Esophagus (tissue), 2 donors: Measurements from ENCODE around the gene PPP1R13L. TPM values are rescaled to one million over a fixed set of nuclear protein-coding genes. Genes with fewer than 3 reads are reported as not detected.
A peak's percentile ranks its signal among the peaks of the same experiment; 100 is the strongest.

Experiments used
- H3K27ac ChIP-seq, 2 donors: one replicate each; pipeline ENCODE4 v1.5.1; 2013; ENCODE audit warnings: low read depth in 2 of 2, mild to moderate bottlenecking in 2 of 2, inconsistent platforms in 1 of 2, low read length in 1 of 2, moderate library complexity in 1 of 2
- H3K27me3 ChIP-seq, 2 donors: one replicate each; pipeline ENCODE4 v1.6.1; 2013; ENCODE audit warnings: low read length in 2 of 2, control low read depth in 1 of 2, mild to moderate bottlenecking in 1 of 2; ENCODE audit not compliant: insufficient read depth in 2 of 2, control insufficient read depth in 1 of 2
- H3K36me3 ChIP-seq, 2 donors: one replicate each; pipeline ENCODE4 v1.6.1; 2013; ENCODE audit warnings: low read length in 1 of 2; ENCODE audit not compliant: control insufficient read depth in 2 of 2, insufficient read depth in 2 of 2
- H3K4me1 ChIP-seq, 2 donors: one replicate each; pipeline ENCODE4 v1.6.1; 2013; ENCODE audit warnings: low read length in 1 of 2; ENCODE audit not compliant: control insufficient read depth in 2 of 2, insufficient read depth in 2 of 2
- H3K4me3 ChIP-seq, 2 donors: one replicate each; pipeline ENCODE4 v1.5.1; 2013; ENCODE audit warnings: low read length in 2 of 2, mild to moderate bottlenecking in 2 of 2, low read depth in 1 of 2, moderate library complexity in 1 of 2
- H3K9me3 ChIP-seq, 2 donors: one replicate each; pipeline ENCODE4 v1.6.1; 2013; ENCODE audit warnings: mild to moderate bottlenecking in 2 of 2, low read depth in 1 of 2, low read length in 1 of 2, moderate library complexity in 1 of 2; ENCODE audit not compliant: control insufficient read depth in 2 of 2, insufficient read depth in 1 of 2
- whole genome bisulfite sequencing, 2 donors: extraction: QIAGEN DNeasy Blood & Tissue Kit; methylation state at CpG; one replicate each; pipeline ENCODE4 v1.1.7; 2013; 5-methylcytosine and 5-hydroxymethylcytosine counted together
- polyA plus RNA-seq, 2 donors: library from polyadenylated mRNA; stranded (reverse); fragments of 200-250 nt; gene quantifications; one replicate each; pipeline ENCODE4 v1.2.3, GENCODE V29; 2013
- donor health status: healthy with polysubstance abuse.
- donor health status: Bipolar disorder and iron deficiency.

The PPP1R13L gene
- polyA plus RNA-seq, 2 donors: 163 to 233 TPM

DNA sequence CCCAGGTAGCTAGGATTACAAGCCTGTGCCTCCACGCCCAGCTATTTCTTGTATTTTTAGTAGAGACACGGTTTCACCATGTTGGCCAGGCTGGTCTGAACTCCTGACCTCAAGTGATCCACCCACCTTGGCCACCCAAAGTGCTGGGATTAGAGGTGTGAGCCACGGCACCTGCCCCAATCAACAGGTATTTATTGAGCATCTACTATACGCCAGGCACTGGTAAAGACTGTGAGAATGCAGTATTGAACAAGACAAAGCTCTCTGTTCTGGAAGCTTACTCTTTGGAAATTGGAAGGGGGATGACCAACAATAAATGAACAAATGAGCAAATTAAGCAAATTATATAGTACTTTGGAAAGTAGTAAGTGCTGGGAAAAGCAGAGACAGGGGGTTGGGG is 40.3 kb upstream of the PPP1R13L start:
- no peaks in the 10 kb centered on the region for H3K9me3 ChIP-seq
- no peaks in the 10 kb centered on the region for H3K27me3 ChIP-seq
- no peak overlapping the region for H3K4me3 ChIP-seq
- no peaks in the 10 kb centered on the region for H3K36me3 ChIP-seq
- 62 to 76% methylated on average over 4 of the region's 4 CpGs for WGBS, 2 donors
- peaks cover 0 to 14% of the 10 kb centered on the region in 2 donors for H3K4me1 ChIP-seq
- H3K27ac ChIP-seq: peak overlapping the region; percentile 90 to 97

DNA sequence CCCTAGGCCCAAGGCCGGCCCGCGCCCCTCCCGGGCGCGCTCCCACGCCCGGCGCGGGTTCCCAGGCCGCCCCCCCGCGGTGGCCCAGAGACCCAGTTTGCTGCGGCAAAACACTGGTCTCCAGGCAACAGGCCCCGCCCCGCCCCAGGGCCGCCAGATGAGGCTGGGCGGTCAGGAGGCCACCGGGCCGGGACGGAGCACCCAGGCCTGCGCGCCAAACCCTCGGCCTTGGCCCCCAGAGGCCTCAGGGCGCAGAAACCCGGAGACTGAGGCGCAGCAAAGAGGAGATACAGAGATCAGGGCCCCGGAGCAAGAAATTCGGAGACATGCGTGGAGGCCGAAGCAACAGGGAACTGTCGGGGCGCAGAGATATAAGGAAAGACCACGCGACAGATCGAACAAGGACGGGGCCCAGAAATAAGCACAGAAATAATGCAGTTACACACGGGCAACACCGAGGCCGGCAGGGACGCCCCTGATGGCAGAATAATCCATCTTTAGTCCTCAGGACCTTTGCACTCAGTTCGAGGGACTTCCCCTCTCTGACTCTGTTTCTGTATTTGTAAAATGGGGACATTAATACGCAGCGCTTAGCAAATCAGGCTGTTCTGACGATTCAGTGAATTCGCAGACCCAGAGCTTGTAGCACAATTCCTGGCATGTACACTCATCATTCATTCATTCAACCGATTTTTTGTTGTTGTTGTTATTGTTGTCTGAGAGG is 39.6 kb upstream of the PPP1R13L start:
- H3K27me3 ChIP-seq: no peaks in the 10 kb centered on the region
- peaks cover 0 to 14% of the 10 kb centered on the region in 2 donors for H3K4me1 ChIP-seq
- no peaks in the 10 kb centered on the region for H3K36me3 ChIP-seq
- H3K27ac ChIP-seq: peak overlapping the region; percentile 90 to 97
- H3K4me3 ChIP-seq: peak overlapping the region; percentile 31 to 44
- no peaks in the 10 kb centered on the region for H3K9me3 ChIP-seq
- WGBS, 2 donors: 7 to 10% methylated on average over 47 of the region's 47 CpGs

DNA sequence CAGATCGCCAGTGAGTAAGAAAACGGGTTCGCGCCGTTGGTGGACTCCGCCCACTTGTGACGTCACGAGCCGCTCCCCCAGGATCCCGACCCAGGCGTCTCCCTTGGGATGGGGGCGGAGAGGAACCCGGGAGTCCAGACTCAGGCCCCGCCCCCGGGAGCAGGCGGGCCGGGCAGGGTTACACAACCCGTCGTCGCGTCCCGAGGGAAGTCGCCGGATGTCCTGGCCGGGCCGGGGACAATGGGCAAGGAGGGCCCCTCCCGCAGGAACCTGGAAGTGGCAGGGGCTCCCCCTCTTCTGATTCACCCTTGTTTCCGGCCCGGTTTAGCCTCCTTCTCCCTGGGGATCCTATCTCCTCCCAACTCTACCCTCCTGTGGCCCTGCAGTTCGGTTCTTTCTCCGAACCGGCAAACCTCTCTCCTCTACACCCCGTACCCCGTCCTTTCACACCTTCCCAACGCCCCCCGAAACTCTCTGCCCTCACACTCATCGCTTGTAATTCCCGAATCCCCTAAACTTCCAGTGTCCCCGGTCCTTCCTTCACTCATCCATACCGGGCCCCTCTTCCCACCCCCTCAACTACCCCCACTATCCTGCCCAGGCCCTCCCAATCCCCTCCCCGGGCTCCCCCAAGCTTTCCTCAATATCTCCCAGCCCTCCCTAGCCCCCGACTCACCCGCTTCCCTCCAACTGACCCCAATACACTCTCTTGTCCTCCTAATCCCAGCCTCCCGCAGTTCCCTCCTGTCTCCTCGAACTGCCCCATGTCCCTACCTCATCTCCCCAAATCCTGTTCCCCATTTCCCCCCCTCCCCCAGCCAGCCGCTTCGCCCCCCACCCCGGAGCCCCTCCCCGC is 38.8 kb upstream of the PPP1R13L start:
- H3K36me3 ChIP-seq: no peaks in the 10 kb centered on the region
- H3K4me1 ChIP-seq: peaks cover 0 to 14% of the 10 kb centered on the region in 2 donors
- peak overlapping the region; percentile 43 to 44 for H3K4me3 ChIP-seq
- H3K27ac ChIP-seq: peak overlapping the region; percentile 90 to 97
- no peaks in the 10 kb centered on the region for H3K27me3 ChIP-seq
- H3K9me3 ChIP-seq: no peaks in the 10 kb centered on the region
- WGBS, 2 donors: 1% methylated on average over 47 to 49 of the region's 49 CpGs

DNA sequence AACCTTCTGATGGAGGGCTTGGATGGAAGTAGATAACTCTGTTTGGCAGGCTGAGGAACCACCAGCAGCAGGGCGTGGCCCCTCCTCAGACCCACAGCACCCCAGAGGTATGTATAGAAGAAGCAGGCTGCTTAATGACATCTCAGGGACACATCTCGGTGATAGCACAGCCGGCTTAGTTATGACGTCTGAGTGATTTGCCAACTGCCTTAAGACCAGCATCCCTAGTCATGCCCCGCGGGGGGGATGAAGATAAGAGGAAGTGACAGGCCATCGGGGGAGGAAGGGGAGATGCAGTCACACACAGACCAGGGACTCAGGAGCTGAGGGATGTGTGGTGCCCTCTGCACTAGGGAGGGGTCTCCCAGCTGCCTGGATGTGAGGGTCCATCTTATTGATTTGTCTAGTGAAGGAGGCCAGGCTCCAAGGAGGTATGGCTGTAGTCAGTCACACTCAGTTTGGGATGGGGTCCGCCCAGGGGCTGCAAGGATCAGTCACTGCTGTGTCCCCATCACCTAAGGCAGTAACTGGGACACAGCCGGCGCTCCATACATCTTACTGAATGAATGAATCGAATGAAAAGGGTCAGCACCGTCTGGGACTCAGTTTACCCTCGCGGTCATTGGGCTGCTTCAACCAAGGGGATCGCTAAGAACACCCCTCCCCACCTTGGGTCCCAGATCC is 38.1 kb upstream of the PPP1R13L start:
- H3K27ac ChIP-seq: peak overlapping the region; percentile 90 to 97
- 11 to 14% methylated on average over 15 of the region's 15 CpGs for WGBS, 2 donors
- peaks cover 0 to 14% of the 10 kb centered on the region in 2 donors for H3K4me1 ChIP-seq
- no peaks in the 10 kb centered on the region for H3K36me3 ChIP-seq
- H3K9me3 ChIP-seq: no peaks in the 10 kb centered on the region
- H3K27me3 ChIP-seq: no peaks in the 10 kb centered on the region
- peak overlapping the region; percentile 43 to 44 for H3K4me3 ChIP-seq

DNA sequence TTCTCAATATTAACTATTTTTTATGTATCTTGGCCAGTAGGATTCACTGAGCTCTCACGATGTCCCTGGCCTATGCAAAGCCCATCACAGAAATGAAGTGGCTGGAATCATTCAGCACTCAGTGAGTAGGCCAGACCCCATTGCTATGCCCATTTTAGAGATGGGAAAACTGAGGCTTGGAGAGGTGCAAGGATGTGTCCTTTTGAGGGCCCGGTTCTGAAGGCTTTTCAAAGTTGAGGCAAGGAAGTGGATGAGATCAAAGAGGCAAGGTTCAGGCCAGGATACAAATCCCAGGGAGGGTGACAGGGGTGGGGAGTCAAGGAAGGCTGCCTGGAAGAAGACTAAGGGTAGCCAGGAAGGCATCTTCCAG is 37.5 kb upstream of the PPP1R13L start:
- Histone ChIP-seq H3K36me3 (no peaks in the 10 kb centered on the region), H3K4me1 (peaks cover 0 to 14% of the 10 kb centered on the region in 2 donors), H3K27me3 (no peaks in the 10 kb centered on the region), H3K9me3 (no peaks in the 10 kb centered on the region), H3K27ac (peak overlapping the region; percentile 90 to 97), H3K4me3 (no peak overlapping the region)
- 79 to 83% methylated on average over 2 of the region's 2 CpGs for WGBS, 2 donors

DNA sequence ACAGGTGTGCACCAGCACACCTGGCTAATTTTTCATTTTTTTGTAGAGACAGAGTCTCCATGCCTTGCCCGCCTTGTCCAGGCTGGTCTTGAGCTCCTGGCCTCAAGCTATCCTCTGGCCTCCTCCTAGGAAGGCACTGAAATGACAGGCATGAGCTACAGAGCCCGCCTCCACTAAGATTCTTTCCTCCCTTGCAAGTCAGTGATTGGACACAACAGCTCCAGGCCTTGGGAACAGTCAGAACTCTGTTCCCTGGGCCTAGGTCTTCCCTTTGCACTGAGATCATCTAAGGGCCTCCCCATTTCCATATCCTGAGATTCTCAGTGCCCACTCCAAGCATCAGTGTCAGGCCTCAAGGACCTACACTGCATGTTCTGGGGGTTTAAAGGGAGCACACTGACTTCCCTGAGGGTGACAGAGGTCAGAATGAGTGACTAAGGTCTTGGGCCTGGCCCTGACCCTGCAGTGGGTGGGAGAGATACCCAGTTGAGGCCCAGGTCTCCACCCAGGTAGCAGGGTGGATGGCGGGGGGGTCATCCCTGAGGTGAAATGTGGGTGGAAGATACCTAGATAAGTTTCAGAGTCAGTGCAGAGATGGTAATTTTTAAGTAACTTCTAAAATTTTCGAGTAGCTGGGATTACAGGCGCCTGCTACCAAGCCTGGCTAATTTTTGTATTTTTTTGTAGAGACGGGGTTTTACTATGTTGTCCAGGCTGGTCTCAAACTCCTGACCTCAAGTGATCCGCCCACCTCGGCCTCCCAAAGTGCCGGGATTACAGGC is 36.2 kb upstream of the PPP1R13L start:
- Histone ChIP-seq H3K27ac (peak overlapping the region; percentile 27 to 37), H3K27me3 (no peaks in the 10 kb centered on the region), H3K9me3 (no peaks in the 10 kb centered on the region), H3K4me1 (peaks cover 0 to 14% of the 10 kb centered on the region in 2 donors), H3K36me3 (no peaks in the 10 kb centered on the region), H3K4me3 (no peak overlapping the region)
- 87 to 88% methylated on average over 9 of the region's 9 CpGs for WGBS, 2 donors

DNA sequence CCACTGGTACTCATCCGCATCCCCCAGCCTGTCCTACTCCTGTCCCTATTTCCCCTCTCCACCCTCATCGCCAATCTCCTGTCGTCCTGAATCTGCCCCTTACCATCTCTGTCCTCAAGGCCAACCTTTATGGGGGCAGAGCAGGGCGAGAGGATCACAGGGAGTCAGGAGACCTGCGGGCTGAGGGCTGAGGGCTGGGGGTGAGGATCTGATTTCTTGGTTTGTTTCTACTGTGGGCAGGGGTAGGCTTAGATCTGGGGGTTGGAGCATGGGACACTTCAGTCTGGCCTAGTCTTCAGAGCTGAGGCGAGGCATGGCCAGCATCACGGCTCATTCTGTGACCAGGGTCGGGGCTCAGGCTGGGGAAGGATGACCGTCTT is 35.4 kb upstream of the PPP1R13L start:
- H3K9me3 ChIP-seq: no peaks in the 10 kb centered on the region
- H3K4me1 ChIP-seq: peaks cover 0 to 14% of the 10 kb centered on the region in 2 donors
- H3K36me3 ChIP-seq: no peaks in the 10 kb centered on the region
- 57 to 63% methylated on average over 9 of the region's 9 CpGs for WGBS, 2 donors
- H3K4me3 ChIP-seq: peak overlapping the region in 1 of 2 donors; percentile 57
- H3K27me3 ChIP-seq: no peaks in the 10 kb centered on the region
- peak overlapping the region; percentile 86 to 88 for H3K27ac ChIP-seq

DNA sequence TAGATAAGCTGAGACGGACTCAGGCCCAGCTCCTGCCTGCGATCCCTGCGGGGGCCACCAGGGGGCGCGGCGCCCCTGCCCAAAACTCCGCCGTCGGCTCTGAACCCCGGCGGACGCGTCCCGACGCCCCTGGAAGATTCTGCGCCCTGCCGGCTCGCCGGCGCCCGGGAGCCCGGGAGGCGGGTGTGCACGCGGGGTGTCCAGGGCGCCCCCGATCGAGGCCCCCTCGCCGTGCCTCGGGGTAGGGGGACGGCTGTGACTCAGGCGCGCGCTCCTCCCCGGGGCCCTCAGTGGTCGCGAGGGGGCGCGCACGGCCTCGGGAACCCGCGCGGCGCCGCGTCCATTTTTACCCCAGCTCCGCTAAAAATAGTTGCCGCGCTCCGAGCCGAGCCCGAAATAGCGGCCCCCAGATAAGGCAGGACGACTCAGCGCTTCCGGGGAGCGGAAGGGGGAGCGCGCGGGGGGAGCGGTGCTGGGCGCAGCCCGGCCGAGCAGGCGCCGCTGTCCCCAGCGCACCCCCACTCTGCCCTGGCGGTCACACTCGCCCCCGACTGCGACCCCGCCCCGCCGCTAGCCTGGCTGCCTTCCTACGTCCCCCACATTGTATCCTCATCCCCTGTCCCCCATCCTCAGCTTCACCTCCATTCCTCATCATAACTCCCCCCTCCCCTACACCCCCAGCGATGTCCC is 34.8 kb upstream of the PPP1R13L start:
- Histone ChIP-seq H3K27ac (peak overlapping the region; percentile 86 to 88), H3K4me1 (peaks cover 0 to 12% of the 10 kb centered on the region in 2 donors), H3K9me3 (no peaks in the 10 kb centered on the region), H3K27me3 (no peaks in the 10 kb centered on the region), H3K4me3 (peak overlapping the region; percentile 57 to 58), H3K36me3 (no peaks in the 10 kb centered on the region)
- 0% methylated on average over 53 to 78 of the region's 78 CpGs for WGBS, 2 donors
